Loucy (cell line): ENCODE data around the gene CD14.

ENCODE experiments used
- CTCF ChIP-seq: fragments of 200-600 bp; sonication (generic); conservative IDR thresholded peaks from 2 replicates; pipeline ENCODE4 v1.5.1; 2014; ENCODE audit warnings: mild to moderate bottlenecking, antibody characterized with exemption, low read length
- EZH2phosphoT487 ChIP-seq: fragments of 200-600 bp; IDR thresholded peaks from 2 replicates; pipeline ENCODE4 v1.6.1; 2018; ENCODE audit warnings: antibody characterized with exemption, mild to moderate bottlenecking, moderate library complexity, borderline replicate concordance

GRCh38 chr5:140664030-140664358 lies 31.0 kb upstream of the CD14 start:
- TF ChIP-seq CTCF (no peak), EZH2phosphoT487 (no peak)
